C4-2B (cell line): Measurements from ENCODE around the gene CEP135.

ENCODE experiments used
- H3K27ac ChIP-seq: fragments of 450-650 bp; 2 replicates; pipeline ENCODE4 v1.5.1; 2017
- ZFX ChIP-seq: fragments of 450-650 bp; IDR thresholded peaks from 2 replicates; pipeline ENCODE4 v1.6.1; 2017
- TF ChIP-seq, protein P1 (sequence below): fragments of 450-650 bp; conservative IDR thresholded peaks from 2 replicates; pipeline ENCODE4 v1.5.1; 2017; ENCODE audit warnings: mild to moderate bottlenecking

The CEP135 gene

DNA sequence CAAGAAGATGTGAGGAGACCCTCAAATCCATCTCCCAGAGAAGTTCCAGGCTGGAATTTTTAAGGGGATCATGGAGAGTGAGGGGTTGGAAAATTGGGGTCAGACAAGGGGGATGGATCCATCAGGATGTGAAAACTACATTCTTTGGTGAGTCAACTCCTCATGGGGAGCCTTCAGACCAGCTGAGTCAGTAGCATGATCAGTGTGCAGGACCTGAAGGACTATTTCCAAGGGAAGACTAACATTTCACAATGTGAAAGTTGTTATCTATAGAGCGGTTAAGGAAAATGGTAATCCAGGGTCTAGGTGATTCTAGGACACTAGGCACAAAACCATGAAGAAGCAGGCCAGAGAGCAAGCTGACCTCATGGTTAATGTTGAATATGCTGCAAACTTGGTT lies 38.6 kb upstream of the CEP135 start:
- no peak for TF ChIP-seq ZFX
- TF ChIP-seq, protein P1, sequence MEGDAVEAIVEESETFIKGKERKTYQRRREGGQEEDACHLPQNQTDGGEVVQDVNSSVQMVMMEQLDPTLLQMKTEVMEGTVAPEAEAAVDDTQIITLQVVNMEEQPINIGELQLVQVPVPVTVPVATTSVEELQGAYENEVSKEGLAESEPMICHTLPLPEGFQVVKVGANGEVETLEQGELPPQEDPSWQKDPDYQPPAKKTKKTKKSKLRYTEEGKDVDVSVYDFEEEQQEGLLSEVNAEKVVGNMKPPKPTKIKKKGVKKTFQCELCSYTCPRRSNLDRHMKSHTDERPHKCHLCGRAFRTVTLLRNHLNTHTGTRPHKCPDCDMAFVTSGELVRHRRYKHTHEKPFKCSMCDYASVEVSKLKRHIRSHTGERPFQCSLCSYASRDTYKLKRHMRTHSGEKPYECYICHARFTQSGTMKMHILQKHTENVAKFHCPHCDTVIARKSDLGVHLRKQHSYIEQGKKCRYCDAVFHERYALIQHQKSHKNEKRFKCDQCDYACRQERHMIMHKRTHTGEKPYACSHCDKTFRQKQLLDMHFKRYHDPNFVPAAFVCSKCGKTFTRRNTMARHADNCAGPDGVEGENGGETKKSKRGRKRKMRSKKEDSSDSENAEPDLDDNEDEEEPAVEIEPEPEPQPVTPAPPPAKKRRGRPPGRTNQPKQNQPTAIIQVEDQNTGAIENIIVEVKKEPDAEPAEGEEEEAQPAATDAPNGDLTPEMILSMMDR = no peak

DNA sequence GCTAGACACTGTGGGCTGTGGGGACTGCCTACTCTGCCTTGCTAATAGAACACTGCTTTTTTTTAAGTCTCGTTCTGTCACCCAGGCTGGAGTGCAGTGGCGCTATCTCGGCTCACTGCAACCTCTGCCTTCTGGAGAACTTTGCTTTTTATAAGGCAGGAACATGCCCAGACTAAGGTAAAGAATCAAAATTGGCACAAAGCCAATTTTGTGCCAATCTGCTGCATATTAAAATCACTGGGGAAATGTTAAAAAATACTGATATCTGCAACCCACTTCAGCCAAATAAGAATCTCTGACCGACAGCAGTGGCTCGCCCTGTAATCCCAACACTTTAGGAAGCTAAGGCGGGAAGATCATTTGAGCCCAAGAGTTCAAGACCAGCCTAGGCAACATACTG lies 36.5 kb upstream of the CEP135 start:
- H3K27ac ChIP-seq = no peak overlapping the region
- TF ChIP-seq, protein P1 = no peak
- TF ChIP-seq ZFX = no peak

More for the DNA sequence above, 38.6 kb upstream of the CEP135 start:
- H3K27ac ChIP-seq = no peak overlapping the region

DNA sequence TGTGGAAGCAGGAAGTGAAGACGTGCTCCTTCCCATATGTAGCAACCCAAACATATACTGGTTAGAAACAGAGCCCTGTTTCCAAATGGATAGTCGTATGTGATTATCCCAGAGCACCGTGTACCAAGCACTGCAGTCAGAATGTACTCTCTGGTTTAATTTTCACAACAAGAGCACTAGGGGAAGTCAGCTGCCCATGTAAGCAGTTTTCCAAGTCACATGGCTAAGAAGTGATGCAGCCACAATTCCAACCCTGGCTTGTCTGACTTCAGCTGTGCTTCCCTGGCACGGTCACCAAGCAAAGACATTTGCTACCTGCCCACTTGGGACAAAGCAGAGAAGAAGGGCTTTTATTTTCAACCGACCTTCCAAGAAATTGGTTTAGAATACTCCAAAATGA lies 28.2 kb upstream of the CEP135 start:
- no peak overlapping the region for H3K27ac ChIP-seq
- TF ChIP-seq, protein P1 = no peak
- no peak for TF ChIP-seq ZFX

DNA sequence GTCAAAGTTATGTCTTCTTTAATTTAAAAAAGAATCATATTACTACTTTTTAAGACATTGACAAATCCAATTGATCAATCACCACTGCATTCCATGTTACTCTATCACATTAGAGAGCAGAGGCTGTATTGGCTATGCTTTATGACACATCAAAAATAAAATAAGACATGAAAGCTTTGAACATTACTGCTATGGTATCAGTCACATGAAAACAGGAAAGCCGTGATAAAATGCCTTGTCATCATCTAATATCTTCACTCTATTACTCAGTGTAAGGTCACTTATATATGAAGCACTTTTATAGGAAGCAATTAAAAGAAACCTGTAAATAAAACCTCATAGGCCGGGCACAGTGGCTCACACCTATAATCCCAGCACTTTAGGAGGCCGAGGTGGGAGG lies 27.7 kb upstream of the CEP135 start:
- TF ChIP-seq, protein P1 = no peak
- TF ChIP-seq ZFX = no peak
- H3K27ac ChIP-seq = no peak overlapping the region

DNA sequence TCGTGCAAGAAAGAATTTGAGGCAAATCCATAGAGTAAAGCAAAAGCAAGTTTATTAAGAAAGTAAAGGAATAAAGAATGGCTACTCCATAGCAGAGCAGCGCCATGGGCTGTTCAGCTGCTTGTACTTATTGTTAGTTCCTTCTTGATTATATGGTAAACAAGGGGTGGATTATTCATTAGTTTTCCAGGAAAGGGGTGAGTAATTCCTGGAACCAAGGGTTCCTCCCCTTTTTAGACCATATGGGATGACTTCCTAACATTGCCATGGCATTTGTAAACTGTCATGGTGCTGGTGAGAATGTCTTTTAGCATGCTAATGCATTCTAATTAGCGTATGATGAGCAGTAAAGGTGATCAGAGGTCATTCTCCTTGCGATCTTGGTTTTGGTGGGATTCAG lies 23.5 kb upstream of the CEP135 start:
- H3K27ac ChIP-seq = no peak overlapping the region

DNA sequence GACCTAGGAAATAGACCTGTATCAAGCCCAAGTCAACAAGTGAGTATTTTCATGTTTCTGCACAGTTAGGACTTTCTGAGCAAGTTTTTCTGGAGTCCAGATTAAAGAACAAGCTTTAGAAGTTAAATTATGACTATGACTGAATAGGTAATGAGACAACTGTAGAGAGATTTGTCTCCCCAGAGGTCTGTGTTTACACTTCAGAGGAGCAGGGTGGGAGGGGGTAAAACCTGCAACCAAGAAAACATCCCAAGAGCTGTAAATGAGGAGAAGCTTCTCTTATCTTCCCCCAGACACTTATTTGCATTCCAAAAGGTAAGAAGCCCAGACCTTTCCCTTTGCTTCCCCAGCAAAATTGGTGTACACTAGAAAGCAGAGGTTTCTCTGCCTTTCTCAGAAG lies 22.1 kb upstream of the CEP135 start:
- H3K27ac ChIP-seq = no peak overlapping the region
- TF ChIP-seq ZFX = no peak
- TF ChIP-seq, protein P1 = no peak

More for the DNA sequence above, 23.5 kb upstream of the CEP135 start:
- TF ChIP-seq, protein P1 = no peak
- no peak for TF ChIP-seq ZFX

DNA sequence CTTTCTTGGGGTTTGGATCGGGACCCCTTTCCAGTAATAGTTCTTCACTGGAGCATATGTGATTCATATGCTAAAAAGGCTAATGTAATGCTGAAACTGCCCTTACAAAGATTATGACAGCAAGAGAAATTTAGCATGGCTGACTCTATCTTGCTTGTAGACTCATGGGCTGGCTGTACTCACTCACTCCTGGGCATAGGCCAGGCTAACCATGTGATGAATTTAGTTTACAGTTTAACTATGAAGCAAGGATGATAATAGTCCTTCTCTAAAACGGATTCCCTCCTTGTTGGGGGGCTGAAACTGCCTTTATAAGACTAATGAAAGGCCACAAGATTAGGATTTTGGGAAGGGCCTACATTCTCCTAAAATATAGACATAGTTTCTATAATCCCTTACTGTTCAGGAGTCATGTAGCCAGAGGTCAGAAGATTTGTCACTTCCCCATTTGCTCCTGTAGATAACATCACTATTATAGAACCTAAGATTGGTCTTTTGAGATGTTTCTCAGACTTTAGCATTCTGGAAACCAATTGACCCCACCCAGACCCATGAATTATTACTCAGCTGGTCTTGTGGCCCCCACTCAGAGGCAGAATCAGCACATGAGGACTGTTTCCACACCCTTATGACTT lies 20.8 kb upstream of the CEP135 start:
- TF ChIP-seq, protein P1 = no peak
- no peak for TF ChIP-seq ZFX
- no peak overlapping the region for H3K27ac ChIP-seq
